22Rv1 (cell line): Measurements from ENCODE around the gene ECM2.

Source experiments
- H3K27ac ChIP-seq: fragments of 450-650 bp; 2 replicates; pipeline ENCODE4 v1.5.1; 2017
- ZFX ChIP-seq: fragments of 450-650 bp; IDR thresholded peaks from 2 replicates; pipeline ENCODE4 v1.6.1; 2017; ENCODE audit warnings: antibody characterized with exemption, borderline replicate concordance
- TF ChIP-seq, protein P1 (sequence below): fragments of 450-650 bp; IDR thresholded peaks from 2 replicates; pipeline ENCODE4 v1.5.1; 2017; ENCODE audit warnings: mild to moderate bottlenecking

Gene ECM2

DNA sequence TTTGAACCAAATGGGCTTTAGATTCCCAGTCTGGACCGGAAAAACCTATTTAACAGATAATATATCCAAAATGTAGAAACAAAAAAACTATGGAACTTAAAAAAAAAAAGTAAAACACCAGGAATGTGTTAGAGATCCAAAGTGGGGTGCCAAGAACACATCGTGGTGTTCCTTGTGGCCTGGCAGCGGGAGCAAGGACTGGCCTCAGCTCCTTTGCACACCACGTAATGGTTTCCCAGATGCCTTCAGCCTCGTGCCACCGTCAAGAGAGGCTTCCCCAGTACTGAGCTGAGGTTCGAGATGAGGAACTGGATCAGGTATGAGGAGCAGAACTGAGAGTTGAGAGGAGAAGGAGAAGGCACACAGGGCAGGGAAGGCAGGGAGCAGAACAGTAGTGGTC, 57.0 kb downstream of the ECM2 start:
- TF ChIP-seq ZFX = no peak
- TF ChIP-seq, protein P1, sequence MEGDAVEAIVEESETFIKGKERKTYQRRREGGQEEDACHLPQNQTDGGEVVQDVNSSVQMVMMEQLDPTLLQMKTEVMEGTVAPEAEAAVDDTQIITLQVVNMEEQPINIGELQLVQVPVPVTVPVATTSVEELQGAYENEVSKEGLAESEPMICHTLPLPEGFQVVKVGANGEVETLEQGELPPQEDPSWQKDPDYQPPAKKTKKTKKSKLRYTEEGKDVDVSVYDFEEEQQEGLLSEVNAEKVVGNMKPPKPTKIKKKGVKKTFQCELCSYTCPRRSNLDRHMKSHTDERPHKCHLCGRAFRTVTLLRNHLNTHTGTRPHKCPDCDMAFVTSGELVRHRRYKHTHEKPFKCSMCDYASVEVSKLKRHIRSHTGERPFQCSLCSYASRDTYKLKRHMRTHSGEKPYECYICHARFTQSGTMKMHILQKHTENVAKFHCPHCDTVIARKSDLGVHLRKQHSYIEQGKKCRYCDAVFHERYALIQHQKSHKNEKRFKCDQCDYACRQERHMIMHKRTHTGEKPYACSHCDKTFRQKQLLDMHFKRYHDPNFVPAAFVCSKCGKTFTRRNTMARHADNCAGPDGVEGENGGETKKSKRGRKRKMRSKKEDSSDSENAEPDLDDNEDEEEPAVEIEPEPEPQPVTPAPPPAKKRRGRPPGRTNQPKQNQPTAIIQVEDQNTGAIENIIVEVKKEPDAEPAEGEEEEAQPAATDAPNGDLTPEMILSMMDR = no peak
- H3K27ac ChIP-seq = no peak overlapping the region

GRCh38 chr9:92476962-92477361, 58.8 kb downstream of the ECM2 start:
- H3K27ac ChIP-seq = no peak overlapping the region
- TF ChIP-seq ZFX = no peak
- TF ChIP-seq, protein P1 = no peak

DNA sequence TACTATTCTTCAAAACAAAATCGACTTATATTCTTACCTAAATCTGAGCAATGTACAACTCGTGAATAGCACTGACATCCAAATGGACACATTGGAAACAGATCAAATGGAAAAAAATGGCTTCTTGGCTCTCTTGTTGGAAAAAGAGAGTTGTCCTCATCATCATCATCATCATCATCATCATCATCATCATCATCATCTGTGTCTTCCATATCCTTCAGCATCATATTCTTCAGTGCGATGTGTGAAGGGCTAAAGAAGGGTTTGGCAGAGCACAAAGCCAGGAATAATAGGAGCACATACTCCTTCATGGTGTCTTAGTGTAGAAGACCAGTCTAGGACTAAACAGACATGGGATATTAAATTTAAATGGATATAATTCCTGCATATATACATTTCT, 61.2 kb downstream of the ECM2 start:
- TF ChIP-seq ZFX = no peak
- TF ChIP-seq, protein P1 = no peak
- no peak overlapping the region for H3K27ac ChIP-seq

GRCh38 chr9:92468206-92468605, 67.6 kb downstream of the ECM2 start:
- TF ChIP-seq, protein P1 = no peak
- no peak overlapping the region for H3K27ac ChIP-seq

DNA sequence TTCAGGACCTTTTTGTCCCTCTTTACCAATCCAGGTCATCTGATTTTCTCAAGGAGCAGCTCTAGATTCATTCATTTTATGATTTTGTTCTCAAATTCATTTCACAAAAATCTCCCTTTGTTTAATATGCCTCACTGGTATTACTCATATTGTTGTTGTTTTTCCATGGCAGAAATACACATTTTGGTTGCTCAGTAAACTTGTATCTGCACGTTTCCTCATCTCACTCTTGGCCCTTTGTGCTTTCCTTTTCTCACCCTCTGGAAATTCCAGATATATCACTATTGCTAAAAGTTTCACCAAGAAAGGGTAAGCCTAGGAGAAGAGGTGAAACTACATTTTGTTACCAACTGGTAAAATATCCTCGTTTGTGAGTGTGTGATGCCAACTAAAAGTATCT, 68.3 kb downstream of the ECM2 start:
- no peak overlapping the region for H3K27ac ChIP-seq
- TF ChIP-seq ZFX = no peak
- TF ChIP-seq, protein P1 = no peak

- no peak overlapping the region for H3K27ac ChIP-seq
- no peak for TF ChIP-seq ZFX
- TF ChIP-seq, protein P1 = no peak
Observed at GRCh38 chr9:92467041-92467440, 68.7 kb downstream of the ECM2 start.

- TF ChIP-seq, protein P1 = no peak
- no peak overlapping the region for H3K27ac ChIP-seq
Observed at GRCh38 chr9:92463984-92464383, 71.8 kb downstream of the ECM2 start.
